Endodermal cell (in vitro differentiated cells): ENCODE results near the gene MFSD11. TPM values are rescaled to one million over a fixed set of nuclear protein-coding genes. Genes with fewer than 3 reads are reported as not detected.

Source experiments
- DNase-seq: peaks from one replicate; pipeline ENCODE4 v3.0.0-alpha.2; 2017
- H3K27ac ChIP-seq: 2 replicates; pipeline ENCODE4 v1.5.1; 2013; ENCODE audit warnings: mild to moderate bottlenecking, low read depth, low read length, moderate library complexity
- H3K27me3 ChIP-seq: 2 replicates; pipeline ENCODE4 v1.6.1; 2013; ENCODE audit warnings: mild to moderate bottlenecking, low read length, moderate library complexity; ENCODE audit not compliant: insufficient read depth, control insufficient read depth, poor library complexity, severe bottlenecking
- H3K36me3 ChIP-seq: 2 replicates; pipeline ENCODE4 v1.7.0; 2013; ENCODE audit warnings: mild to moderate bottlenecking, low read length, moderate library complexity; ENCODE audit not compliant: control insufficient read depth, insufficient read depth
- H3K4me1 ChIP-seq: one replicate; pipeline ENCODE4 v1.7.0; 2013; ENCODE audit warnings: low read length; ENCODE audit not compliant: control insufficient read depth, insufficient read depth
- H3K4me3 ChIP-seq: 2 replicates; pipeline ENCODE4 v1.5.1; 2013; ENCODE audit warnings: mild to moderate bottlenecking, low read length, moderate library complexity
- H3K9ac ChIP-seq: 2 replicates; pipeline ENCODE4 v1.6.1; 2013; ENCODE audit warnings: mild to moderate bottlenecking, low read length, moderate library complexity; ENCODE audit not compliant: poor library complexity, severe bottlenecking; ENCODE audit errors: extremely low read depth
- H3K9me3 ChIP-seq: 2 replicates; pipeline ENCODE4 v1.6.1; 2013; ENCODE audit warnings: mild to moderate bottlenecking, low read length, moderate library complexity; ENCODE audit not compliant: control insufficient read depth
- H3K27ac Mint-ChIP-seq: 2 replicates; pipeline ENCODE4 v1.8.0; 2020; ENCODE audit warnings: mixed read lengths
- H3K27me3 Mint-ChIP-seq: 2 replicates; pipeline ENCODE4 v1.8.0; 2021; ENCODE audit warnings: mild to moderate bottlenecking, mixed read lengths; ENCODE audit not compliant: insufficient read depth
- H3K36me3 Mint-ChIP-seq: 2 replicates; pipeline ENCODE4 v1.8.0; 2020; ENCODE audit warnings: low read depth, mixed read lengths
- H3K4me1 Mint-ChIP-seq: 2 replicates; pipeline ENCODE4 v1.8.0; 2020; ENCODE audit warnings: mixed read lengths
- H3K4me3 Mint-ChIP-seq: 2 replicates; pipeline ENCODE4 v1.8.0; 2020; ENCODE audit warnings: mild to moderate bottlenecking, moderate library complexity, mixed read lengths
- H3K9me3 Mint-ChIP-seq: 2 replicates; pipeline ENCODE4 v1.8.0; 2020; ENCODE audit warnings: mild to moderate bottlenecking, mixed read lengths
- CTCF ChIP-seq: fragments of 200-600 bp; sonication (generic); conservative IDR thresholded peaks from 2 replicates; pipeline ENCODE4 v1.5.0; 2021; ENCODE audit warnings: antibody characterized with exemption, mild to moderate bottlenecking
- WGBS, 2 experiments: methylation state at CpG; one replicate each; pipeline versions ENCODE4 v1.1.5 to v1.1.7; 2013; ENCODE audit warnings: missing lambda C conversion rate in 2 of 2, mixed read lengths in 1 of 2; ENCODE audit not compliant: insufficient coverage in 1 of 2, insufficient read length in 1 of 2; 5-methylcytosine and 5-hydroxymethylcytosine counted together
- total RNA-seq, 2 donors: library from RNA; stranded (reverse); fragmentation: NEBNext Ultra II Directional in 1 of 2; extraction: Animal tissue kit (Norgen Biotek cat#: 25700) in 1 of 2; gene quantifications; 2 replicates in 1 of 2; 3 replicates in 1 of 2; pipeline ENCODE4 v1.2.1, GENCODE V29; 2021

Gene MFSD11
- total RNA-seq, 2 donors from 2014 or later = 29.3 to 33.3 TPM

DNA sequence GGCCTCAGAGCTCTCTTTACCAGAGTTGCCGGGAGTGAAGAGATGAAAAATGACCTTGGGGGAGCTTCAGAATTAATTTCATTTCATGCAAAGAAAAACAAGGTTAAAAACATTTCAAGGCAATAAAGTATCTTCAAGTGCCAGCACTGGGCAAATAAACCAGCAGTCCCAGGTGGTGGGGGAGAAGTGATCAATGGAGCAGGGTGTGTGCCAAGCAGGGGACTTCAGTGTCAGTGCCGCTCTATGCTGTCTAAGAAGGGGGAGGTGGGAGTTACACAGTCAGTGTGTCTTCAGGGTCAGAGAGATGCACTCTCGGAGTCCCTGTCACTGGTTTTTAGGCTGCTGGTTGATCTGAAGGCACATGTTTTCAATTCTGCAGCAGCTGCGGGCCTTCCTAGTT lies 73.0 kb downstream of the MFSD11 start:
- no peak overlapping the region for H3K27ac ChIP-seq
- H3K4me1 ChIP-seq = no peaks in the 10 kb centered on the region
- TF ChIP-seq CTCF = no peak
- Mint-ChIP-seq H3K4me3 (no peak overlapping the region), H3K36me3 (no peaks in the 10 kb centered on the region), H3K27me3 (no peaks in the 10 kb centered on the region), H3K27ac (no peak overlapping the region), H3K9me3 (peaks cover 7% of the 10 kb centered on the region), H3K4me1 (peaks cover 8% of the 10 kb centered on the region)
- no peaks in the 10 kb centered on the region for H3K27me3 ChIP-seq
- no peak for DNase-seq
- no peak overlapping the region for H3K9ac ChIP-seq
- 87 to 90% methylated on average over 3 to 4 of the region's 4 CpGs for WGBS, 2 experiments
- peaks cover 4% of the 10 kb centered on the region for H3K9me3 ChIP-seq
- no peaks in the 10 kb centered on the region for H3K36me3 ChIP-seq
- no peak overlapping the region for H3K4me3 ChIP-seq

DNA sequence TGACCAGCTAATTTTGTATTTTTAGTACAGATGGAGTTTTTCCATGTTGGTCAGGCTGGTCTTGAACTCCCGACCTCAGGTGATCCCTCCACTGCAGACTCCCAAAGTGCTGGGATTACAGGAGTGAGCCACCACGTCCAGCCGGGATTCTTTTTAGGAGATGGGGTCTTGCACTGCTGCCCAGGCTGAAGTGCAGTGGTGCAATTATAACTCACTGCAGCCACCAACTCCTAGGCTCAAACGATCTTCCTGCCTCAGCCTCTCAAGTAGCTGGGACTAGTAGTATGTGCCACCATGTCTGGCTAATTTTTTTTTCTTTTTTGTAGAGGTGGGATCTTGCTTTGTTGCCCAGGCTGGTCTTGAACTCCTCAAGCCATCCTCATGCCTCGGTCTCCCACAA lies 73.9 kb downstream of the MFSD11 start:
- TF ChIP-seq CTCF = no peak
- Mint-ChIP-seq H3K36me3 (no peaks in the 10 kb centered on the region), H3K4me1 (peaks cover 10% of the 10 kb centered on the region), H3K9me3 (peaks cover 2% of the 10 kb centered on the region), H3K27ac (no peak overlapping the region), H3K4me3 (no peak overlapping the region), H3K27me3 (no peaks in the 10 kb centered on the region)
- WGBS, 2 experiments = 92 to 93% methylated on average over 4 to 5 of the region's 5 CpGs
- Histone ChIP-seq H3K9me3 (peaks cover 4% of the 10 kb centered on the region), H3K36me3 (no peaks in the 10 kb centered on the region), H3K4me1 (no peaks in the 10 kb centered on the region), H3K27ac (no peak overlapping the region), H3K27me3 (no peaks in the 10 kb centered on the region), H3K4me3 (no peak overlapping the region), H3K9ac (no peak overlapping the region)
- no peak for DNase-seq

- H3K9me3 Mint-ChIP-seq = no peaks in the 10 kb centered on the region
- no peak for DNase-seq
- H3K4me3 ChIP-seq = no peak overlapping the region
- no peak for TF ChIP-seq CTCF
- no peaks in the 10 kb centered on the region for H3K9me3 ChIP-seq
- H3K9ac ChIP-seq = no peak overlapping the region
- no peak overlapping the region for H3K4me3 Mint-ChIP-seq
- WGBS, 2 experiments = 82 to 84% methylated on average over 2 to 4 of the region's 4 CpGs
- no peaks in the 10 kb centered on the region for H3K4me1 ChIP-seq
- H3K27ac ChIP-seq = no peak overlapping the region
- no peaks in the 10 kb centered on the region for H3K36me3 Mint-ChIP-seq
- peak overlapping the region; percentile 10 for H3K27ac Mint-ChIP-seq
- no peaks in the 10 kb centered on the region for H3K27me3 ChIP-seq
- peaks cover 10% of the 10 kb centered on the region for H3K4me1 Mint-ChIP-seq
- H3K27me3 Mint-ChIP-seq = no peaks in the 10 kb centered on the region
- H3K36me3 ChIP-seq = no peaks in the 10 kb centered on the region
These were observed 74.3 kb downstream of the MFSD11 start for GRCh38 chr17:76812263-76812662.
